ENCODE results near the gene CCDC14.
"Not testable (repeated sequence)": the region's sequence is repeated elsewhere in the genome, so short reads cannot be mapped to it uniquely, and the experiment has no call there.

Gene CCDC14

GRCh38 chr3:123914829-123915228, 46.2 kb downstream of the CCDC14 start:
- no peak for DNase-seq (ENCODE audit: low read depth in 4 of 4, low spot score in 1 of 4)

GRCh38 chr3:123909785-123910184, 51.2 kb downstream of the CCDC14 start:
- no peak for DNase-seq (ENCODE audit: low read depth in 4 of 4, low spot score in 1 of 4)

GRCh38 chr3:123907720-123908119, 53.3 kb downstream of the CCDC14 start:
- DNase-seq (ENCODE audit: low read depth in 4 of 4, low spot score in 1 of 4), result no peak

- no peak for DNase-seq (ENCODE audit: low read depth in 4 of 4, low spot score in 1 of 4)
Measured at GRCh38 chr3:123899300-123899865, 61.6 kb downstream of the CCDC14 start.

GRCh38 chr3:123893012-123893411, 68.0 kb downstream of the CCDC14 start:
- no peak for DNase-seq (ENCODE audit: low read depth in 4 of 4, low spot score in 1 of 4)

- no peak for DNase-seq (ENCODE audit: low read depth in 4 of 4, low spot score in 1 of 4)
Measured at GRCh38 chr3:123892195-123892594, 68.8 kb downstream of the CCDC14 start.

GRCh38 chr3:123890991-123891390, 70.0 kb downstream of the CCDC14 start:
- not testable (repeated sequence) for DNase-seq (ENCODE audit: low read depth in 4 of 4, low spot score in 1 of 4)

GRCh38 chr3:123890162-123890561, 70.9 kb downstream of the CCDC14 start:
- not testable (repeated sequence) for DNase-seq (ENCODE audit: low read depth in 4 of 4, low spot score in 1 of 4)

- no peak for DNase-seq (ENCODE audit: low read depth in 4 of 4, low spot score in 1 of 4)
Measured at GRCh38 chr3:123884993-123885392, 76.0 kb downstream of the CCDC14 start.

- DNase-seq (ENCODE audit: low read depth in 4 of 4, low spot score in 1 of 4), result peak in 2 of 4 experiments; percentile 2 to 33
Measured at GRCh38 chr3:123884203-123884831, 76.7 kb downstream of the CCDC14 start, which contains the start of gene MYLK. Gene MYLK, minus strand, starts transcription at chr3:123884332. Its CDS starts 90,491 bp downstream, at chr3:123793841.

- no peak for DNase-seq (ENCODE audit: low read depth in 4 of 4, low spot score in 1 of 4)
Measured at GRCh38 chr3:123883701-123884202, 77.3 kb downstream of the CCDC14 start.

GRCh38 chr3:123883111-123883510, 77.9 kb downstream of the CCDC14 start:
- no peak for DNase-seq (ENCODE audit: low read depth in 4 of 4, low spot score in 1 of 4)

- DNase-seq (ENCODE audit: low read depth in 4 of 4, low spot score in 1 of 4), result no peak
Measured at GRCh38 chr3:123881771-123882170, 79.3 kb downstream of the CCDC14 start.

- no peak for DNase-seq (ENCODE audit: low read depth in 4 of 4, low spot score in 1 of 4)
Measured at GRCh38 chr3:123880998-123881561, 79.9 kb downstream of the CCDC14 start.

GRCh38 chr3:123878807-123879206, 82.2 kb downstream of the CCDC14 start:
- no peak for DNase-seq (ENCODE audit: low read depth in 4 of 4, low spot score in 1 of 4)

GRCh38 chr3:123877965-123878364, 83.1 kb downstream of the CCDC14 start:
- DNase-seq (ENCODE audit: low read depth in 4 of 4, low spot score in 1 of 4), result no peak

GRCh38 chr3:123877466-123877865, 83.6 kb downstream of the CCDC14 start:
- no peak for DNase-seq (ENCODE audit: low read depth in 4 of 4, low spot score in 1 of 4)

- no peak for DNase-seq (ENCODE audit: low read depth in 4 of 4, low spot score in 1 of 4)
Measured at GRCh38 chr3:123876858-123877257, 84.2 kb downstream of the CCDC14 start.

- no peak for DNase-seq (ENCODE audit: low read depth in 4 of 4, low spot score in 1 of 4)
Measured at GRCh38 chr3:123872621-123873020, 88.4 kb downstream of the CCDC14 start.

GRCh38 chr3:123871946-123872345, 89.1 kb downstream of the CCDC14 start:
- no peak for DNase-seq (ENCODE audit: low read depth in 4 of 4, low spot score in 1 of 4)

GRCh38 chr3:123870033-123870432, 91.0 kb downstream of the CCDC14 start:
- DNase-seq (ENCODE audit: low read depth in 4 of 4, low spot score in 1 of 4), result no peak

- DNase-seq (ENCODE audit: low read depth in 4 of 4, low spot score in 1 of 4), result no peak
Measured at GRCh38 chr3:123869165-123869564, 91.9 kb downstream of the CCDC14 start.
